Smooth muscle cell of the brain vasculature (primary cell): Measurements from ENCODE around the gene NFIB.

Source experiments
- DNase-seq: peaks from one replicate; pipeline ENCODE4 v3.0.0-alpha.2; 2012; ENCODE audit warnings: low read depth, low spot score

The NFIB gene

DNA sequence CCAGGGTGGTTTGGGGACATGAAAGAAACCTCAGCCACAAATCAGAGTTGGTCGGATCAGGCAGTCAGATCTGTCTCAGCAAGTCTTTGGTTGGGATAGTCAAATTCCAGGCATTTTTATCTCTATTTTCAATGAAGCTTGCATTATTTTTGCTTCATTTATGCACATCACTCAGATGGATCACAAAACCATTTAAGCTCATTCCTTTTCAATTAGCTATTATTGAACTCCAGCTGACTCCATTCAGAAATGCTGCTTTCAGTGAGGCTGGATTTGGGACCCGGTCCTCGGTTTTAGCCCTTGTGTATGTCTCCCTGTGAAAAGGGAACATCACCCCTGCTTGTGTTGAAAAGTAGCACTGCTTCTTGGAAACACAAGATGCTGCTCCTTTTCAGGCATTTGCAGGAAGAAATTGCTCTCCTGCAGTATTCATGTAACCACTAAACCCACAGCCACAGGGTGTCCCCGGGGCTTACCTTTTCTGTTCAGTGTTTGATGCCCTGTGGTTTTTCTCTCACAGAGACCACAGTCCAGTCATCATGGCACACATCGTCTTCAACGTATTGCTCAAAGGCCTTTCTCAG lies 232.9 kb downstream of the NFIB start:
- no peak for DNase-seq

DNA sequence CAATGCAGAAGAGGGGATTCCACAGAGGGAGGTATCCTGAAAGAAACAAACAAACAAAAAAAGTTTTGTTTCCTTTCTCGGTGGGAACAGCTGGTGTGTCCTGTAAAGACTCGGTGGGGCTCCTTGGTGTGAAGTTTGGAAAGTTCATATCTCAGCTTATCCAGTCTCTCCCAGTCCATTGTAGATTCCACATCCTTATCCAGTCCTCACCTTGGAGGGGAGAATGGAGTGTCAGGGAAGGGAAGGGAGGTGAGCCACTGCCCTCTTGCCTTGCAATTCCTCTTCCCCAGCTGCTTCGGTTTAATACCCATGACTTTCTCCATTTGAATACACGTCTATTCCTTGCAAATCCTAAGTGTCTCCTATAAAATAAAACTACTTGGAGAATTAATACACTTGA lies 234.5 kb downstream of the NFIB start:
- DNase-seq: no peak

DNA sequence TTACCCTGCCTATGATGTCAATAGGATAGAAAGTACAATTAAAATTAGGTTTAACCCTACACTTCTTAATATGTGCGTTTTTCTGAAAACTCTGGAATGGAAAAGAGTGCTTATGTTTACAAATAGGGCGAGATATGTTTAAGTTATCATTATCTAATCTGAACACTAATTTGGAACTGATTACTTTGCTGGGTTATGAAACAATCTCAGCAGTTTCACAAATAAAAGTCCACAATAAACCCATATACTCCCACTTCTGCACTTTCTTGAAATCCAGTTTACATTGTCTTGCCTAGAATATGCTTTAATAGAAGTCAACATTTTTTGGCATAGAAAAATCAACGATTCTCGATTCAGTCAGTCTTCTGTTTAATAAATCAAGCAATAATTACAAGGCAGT lies 236.3 kb downstream of the NFIB start:
- no peak for DNase-seq

DNA sequence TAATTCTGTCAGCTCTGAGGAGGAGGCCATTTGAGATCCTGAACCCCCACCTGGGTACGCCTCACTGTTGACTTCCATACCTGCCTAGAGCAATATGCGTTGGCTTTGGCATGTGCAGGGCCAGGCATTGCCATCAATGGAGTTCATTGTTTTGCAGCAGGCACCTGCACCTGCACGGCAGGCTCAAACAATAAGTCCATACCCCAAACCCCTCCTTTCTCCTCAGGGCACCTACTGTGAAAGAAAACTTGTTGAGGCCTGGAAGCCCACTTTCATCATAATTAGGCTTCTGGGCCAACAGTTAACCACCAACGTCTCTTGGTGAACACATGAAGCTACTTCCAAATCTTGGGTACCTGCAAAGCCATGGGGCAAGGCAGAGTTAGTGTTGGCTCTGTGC lies 238.7 kb downstream of the NFIB start:
- DNase-seq: no peak

DNA sequence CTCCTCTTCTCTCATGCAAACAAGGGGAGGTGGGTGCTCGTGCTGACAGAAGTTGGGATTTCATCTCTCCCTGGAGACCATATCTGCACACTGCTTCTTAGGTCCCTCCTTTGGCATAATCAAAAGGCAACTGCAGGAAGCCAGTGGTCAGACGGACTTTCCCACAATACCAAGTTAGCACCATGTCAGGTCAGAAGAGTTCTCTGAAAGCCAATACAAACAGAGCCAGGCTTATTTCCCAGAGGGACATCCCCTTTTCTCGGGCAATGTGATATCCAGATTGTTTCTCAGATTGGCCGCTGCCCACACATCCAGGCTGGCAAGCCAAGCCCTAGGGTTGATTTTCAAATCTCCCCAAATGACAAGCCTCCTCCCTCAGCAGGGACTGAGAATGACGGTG lies 241.1 kb downstream of the NFIB start:
- DNase-seq: no peak

DNA sequence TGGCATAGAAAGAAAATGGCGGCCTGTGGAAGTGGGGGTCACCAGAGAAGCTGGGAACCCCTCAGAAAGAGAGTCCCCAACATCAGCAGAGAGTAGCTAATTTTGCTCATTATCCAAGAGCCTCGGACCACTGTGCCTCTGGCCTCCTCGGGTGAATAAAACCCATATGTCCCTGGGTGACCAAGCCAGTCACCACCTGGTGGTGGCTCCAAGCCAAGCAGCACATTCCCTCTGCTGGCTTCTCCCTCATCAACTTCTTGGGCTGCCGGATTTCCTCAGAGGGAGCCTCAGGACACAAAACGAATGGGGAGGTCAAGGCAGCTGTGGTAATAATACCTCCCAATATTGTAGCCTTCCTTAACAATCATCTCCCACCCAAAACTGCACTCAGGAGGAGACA lies 242.5 kb downstream of the NFIB start:
- DNase-seq: no peak

DNA sequence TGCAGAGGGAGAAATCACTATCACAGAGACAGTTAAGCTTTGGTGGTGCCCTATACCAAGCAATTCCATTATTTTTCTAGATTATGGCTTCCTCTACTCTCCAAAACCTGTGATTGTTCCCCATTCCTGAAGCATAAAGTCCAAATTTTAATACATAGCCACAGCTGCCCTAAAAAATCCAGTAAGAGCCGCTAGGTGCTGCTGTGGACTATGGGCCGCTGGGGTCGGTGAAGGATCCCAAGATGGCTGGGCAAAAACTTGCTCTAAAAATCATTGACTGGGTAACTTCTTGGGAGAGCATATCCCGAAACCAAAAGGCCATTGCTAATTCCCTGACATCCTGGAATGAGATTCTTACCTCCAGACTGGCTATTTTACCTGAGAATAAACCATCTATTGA lies 245.3 kb downstream of the NFIB start:
- DNase-seq: no peak

DNA sequence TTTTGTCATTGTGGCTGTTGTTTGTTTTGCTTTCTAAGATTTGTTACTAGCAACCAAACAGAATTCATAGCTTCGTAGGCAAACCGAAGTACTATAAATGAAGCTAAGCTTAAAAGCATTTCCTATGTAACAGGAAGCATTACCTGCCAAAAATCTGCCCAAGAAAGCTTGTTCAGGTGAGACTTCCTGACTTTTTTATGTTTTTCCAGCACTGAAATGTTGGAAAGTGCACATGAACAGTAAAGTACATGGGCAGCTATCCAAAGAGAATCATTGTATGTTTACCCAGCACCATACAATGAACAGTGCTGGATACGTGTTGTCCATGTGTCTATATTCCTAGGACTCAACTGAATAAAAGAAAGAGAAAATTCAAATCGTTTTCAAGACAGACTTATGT lies 247.1 kb downstream of the NFIB start:
- no peak for DNase-seq

DNA sequence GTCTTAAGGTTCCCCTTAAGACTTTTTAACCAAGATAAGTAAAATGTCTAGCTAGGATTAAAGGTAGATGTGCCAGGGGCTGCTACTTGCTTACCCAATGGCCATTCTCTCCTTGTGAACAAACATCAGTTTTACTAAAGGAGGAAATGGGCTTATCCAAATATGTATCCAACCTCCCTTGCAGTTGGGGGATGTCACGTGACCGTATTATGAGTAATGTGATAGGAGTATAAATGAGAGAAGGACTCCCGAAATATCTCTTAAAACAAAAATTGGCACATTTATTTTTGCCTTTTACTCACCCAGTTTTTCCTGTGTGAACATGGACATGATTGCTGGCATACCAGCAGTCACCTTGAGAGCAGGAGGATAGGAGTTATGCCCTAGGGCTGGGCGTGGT lies 247.9 kb downstream of the NFIB start:
- no peak for DNase-seq

DNA sequence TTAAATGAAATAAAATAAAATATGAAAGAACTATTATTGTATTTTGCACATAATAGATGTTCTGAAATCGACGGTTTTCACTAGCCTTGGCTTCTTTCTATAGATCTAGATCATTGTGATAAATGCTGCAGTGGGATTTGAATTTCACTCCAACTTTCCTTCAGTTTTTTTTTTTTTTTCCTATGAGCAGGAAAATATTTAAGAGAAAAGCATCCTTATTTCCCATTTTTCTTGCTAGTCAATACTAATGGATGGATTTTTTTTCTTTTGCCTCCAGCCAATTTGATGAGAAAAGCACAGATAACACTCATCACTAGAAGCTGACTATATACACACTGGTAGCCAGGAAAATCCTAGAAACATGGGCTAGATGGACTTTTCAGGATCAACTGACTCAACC lies 249.0 kb downstream of the NFIB start:
- no peak for DNase-seq

DNA sequence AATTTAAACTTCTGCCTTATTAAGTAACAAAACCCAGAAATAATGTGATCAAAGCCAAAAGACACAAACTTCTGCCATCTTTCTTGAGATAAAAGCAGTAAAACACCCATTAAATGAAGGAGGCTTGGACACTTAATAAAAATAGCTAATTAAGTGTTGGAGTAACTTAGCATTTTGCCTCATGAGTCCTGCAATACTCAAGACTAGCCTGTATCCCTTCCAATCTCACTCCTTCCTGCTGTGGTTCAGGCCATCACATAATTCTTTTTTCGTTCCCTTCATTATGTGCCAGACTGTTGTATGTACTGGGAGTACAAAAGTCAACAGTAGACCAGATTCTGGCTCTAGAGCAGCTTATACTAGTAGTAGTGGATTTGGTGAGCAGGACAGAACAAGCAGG lies 250.2 kb downstream of the NFIB start:
- no peak for DNase-seq

DNA sequence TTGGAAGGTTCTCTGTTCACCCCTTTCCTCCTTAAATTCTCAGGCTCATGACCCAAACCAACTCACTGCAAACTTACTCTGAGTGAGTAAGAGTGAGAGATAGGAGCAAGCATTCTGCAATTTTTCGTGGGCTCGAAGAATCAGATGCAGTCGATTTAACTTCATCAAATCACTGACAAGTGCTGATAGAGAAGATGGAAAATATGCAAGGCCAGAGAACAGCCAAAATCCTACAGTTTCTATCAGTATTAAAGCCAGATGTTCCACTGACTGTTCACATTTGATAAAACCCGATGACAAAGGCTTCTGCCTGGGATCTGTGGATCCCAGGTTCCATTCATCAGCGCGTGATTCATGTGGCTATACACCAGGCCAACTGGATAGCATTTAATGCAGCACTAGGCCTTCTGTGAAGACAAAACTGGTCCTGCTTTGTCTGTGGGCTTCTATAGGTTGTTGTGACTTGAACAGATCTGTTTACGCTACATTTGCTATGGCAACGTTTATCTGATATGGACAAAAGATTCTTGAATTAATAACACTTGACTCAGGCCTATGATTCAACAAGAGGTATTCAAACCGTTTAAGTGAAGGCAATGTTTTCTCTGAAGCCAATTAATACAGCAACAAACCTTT lies 251.2 kb downstream of the NFIB start:
- DNase-seq: no peak

DNA sequence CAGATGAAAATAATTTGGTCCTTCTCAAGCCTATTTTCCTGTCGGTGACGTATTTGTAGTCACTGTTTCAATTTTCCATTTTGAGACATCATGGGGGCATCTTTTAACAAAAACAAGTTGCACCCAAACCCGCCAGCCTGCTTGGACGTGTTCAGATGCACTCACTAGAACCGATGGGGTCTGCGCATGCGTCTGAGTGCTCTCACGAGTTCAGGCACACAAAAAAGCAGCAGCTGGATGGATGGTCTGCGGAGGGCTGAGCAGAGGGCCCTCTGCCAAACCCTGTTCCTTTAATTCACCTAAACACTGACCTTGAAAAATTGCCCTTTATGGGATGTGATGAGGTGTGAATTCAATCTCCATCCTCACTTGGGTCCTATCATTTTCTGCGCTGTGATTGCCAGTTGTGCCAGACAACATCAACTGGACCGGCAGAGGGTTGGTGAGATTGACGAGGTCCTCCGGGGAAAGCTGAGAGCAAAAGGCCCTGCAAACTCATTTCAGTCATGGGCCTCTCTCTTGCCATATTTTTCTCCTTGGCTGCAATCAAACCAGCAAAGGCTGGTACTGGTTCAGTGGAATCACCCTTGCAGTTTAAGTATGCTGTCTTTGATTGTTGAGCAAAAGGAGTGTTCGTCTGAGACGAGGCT lies 251.9 kb downstream of the NFIB start:
- DNase-seq: no peak

DNA sequence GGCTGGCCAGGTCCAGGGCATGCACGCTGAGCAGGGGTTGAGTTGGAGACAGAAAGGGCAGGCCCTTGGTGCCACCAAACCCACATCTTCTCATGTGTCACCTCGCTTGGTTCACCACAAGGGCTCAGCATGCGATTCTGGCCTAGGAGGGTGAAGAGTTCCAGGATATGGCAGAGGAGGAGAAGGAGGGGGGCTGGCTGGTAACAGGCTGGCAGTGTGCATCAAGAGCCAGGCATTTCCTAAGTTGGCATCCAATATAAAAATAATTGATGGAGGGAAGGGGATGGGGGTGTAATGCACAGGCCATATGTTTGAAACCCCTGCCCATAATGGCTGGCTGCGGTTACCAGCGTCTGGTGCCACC lies 255.6 kb downstream of the NFIB start:
- no peak for DNase-seq

DNA sequence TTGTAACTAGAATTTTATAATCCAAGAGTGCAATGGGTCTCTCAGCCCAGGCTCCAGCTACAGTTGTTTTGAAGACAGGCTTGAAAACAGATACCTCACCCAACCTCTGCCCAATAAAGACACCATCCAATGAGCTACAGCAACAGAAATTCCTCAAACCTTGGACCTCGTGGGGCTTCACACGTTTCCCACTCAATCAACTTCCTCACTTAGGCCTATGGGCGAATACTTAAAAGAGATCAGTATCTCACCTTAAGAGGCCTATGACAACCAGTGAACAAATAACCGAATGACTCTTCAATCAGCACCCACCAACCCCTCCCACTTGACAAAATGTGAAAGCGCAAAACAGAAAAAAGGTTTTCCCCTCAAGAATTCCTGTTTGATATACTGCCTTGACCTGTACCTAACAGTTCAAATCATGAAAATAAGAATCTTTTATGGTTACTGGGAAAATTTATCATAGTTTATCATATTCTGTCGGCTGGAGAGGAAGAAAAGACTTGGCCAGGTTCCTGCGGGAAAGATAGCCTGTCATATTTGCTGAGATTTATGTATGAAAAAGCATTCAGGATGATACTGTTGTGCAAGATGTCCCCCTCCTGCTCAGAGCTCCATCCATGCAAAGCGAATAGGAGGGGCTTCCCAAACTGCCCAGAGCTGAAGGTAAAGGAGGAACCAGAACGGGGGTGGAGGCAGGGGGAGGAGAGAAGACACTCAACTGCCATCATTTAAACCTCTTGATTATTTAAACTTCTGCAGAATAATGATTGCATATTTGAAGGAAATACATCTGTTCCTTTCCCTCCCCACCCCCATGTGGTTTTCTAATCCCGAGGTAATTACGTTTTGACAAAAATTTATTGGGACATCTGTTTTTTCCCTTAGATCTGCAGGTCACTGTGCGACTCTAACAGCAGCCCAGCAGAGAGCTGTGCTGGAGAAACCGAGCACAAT lies 256.3 kb downstream of the NFIB start:
- no peak for DNase-seq

DNA sequence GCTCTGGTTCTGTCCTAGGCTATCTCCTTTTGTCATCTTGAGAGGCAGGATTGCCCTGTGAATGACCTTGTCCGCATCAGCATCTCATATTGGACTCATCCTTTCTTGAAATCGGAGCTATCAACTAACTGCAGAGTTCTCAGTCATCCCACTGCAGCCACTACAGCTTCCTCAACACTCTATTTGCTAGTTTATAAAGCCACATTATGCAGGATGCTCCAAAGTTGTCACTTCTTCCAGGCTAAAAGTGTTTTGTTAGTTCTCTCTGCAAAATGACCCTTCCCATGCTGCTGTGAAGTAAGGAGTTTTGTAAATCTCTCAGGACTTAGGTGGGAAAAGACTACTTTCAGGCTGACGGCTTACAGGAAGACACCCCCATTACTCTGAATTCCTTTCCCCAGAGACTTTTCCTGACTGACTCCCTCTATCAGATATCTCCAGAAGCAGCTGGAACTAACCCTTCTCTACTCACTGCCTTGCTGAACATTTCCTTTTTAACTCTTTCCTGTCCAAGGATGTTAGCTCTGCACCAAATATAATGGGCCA lies 257.6 kb downstream of the NFIB start:
- no peak for DNase-seq

DNA sequence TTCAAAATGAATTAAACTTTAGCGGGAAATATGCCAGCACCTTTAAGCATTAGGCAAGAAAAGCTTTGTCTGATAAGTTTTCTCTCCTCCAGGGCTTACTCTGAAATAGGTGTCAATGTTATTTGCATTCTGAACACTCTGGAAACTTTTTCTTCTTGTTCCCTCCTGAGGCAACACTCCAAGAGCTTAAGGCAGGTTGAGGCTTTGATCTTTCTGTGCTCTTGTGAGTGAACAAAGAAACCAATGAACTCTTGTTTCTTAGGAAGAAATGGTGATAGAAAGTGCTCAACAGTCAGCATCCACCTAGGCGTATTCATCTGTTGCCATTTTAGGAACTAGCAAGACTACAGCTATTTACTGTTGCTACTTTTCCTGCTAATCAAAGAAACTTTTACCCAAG lies 259.8 kb downstream of the NFIB start:
- DNase-seq: no peak

DNA sequence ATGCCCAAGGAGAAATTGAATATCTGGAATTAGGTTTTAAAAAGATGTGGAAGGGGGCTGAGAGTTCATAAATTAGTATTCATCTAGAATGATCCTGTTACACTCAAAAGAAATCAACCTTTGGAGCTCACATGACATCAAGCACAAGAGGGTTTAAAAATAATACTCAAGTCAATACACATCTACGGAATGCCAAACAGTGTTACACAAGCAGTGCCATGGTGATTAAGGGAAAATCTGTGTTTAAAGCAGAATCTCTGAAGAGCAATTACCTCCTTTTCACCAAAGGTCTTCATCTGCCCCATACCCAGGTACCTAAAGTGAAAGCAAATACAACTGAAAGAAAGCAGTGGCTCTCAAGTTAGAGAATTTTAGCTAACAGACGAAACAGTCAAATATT lies 261.6 kb downstream of the NFIB start:
- no peak for DNase-seq

DNA sequence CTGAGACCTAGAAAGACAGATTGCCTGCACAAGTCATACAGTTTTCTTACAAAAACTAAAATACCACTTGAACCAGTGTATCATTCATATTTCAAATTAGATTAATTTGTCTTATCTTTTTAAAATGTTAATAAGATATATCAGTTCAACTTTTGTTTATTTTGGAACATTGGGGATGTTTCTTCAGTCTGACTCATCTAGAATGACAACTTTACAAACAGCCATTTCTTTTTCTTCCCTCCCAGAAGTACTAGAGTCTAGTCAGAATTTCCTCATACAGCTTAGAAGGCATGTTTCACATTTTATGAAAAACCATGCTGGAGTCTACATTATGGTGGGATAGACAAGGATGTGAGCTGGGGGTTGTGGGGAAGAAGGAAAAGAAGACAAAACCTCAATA lies 262.5 kb downstream of the NFIB start:
- DNase-seq: no peak

DNA sequence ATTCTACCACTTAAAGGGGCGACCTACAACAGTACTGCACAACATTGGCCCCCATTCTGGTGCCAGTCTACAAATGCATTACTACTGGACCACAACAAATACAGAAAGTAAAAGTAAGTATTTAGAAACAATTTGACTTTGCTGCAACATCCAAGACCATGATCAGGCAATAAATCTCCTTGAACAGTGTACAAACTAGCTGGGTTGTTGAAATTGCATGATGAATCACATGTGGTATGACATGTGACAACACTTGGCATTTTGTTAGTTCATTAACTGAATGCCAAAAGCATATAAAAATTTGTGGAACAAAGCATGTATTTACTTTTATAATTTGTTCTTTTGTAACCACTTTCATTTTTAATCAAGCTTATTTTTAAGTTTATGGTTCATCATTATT lies 270.5 kb downstream of the NFIB start:
- DNase-seq: no peak

DNA sequence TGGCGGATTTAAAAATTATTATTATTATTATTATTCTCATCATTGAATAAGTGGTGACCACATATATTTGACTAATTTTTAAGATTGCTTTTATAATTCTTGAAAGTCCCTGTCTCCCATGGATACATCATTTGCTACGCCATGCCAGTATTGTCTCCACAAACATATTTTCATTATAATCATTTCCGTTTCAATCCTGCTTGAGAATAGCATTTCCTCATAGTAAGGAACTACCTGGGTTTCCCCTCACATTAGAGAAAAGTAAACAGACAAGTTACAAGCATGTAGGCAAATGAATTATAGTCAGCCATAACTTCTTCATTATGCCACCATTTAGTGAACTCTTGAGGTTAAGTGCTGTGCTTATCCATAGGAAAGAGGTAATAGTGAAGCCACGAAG lies 276.6 kb downstream of the NFIB start:
- no peak for DNase-seq

DNA sequence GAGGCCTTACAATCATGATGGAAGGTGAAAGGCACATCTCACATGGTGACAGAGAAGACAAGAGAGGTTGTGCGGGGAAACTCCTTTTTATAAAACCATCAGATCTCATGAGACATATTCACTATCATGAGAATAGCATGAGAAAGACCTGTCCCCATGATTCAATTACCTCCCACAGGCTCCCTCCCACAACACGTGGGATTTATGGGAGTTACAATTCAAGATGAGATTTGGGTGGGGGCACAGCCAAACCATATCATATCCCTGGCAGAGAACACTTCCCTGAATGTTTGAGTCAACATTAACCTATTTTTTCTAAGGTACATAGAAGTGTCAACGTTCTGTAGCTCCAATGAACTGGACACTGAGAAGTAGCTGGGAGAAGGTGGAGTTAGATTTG lies 280.9 kb downstream of the NFIB start:
- no peak for DNase-seq
